ENCODE measurements around the gene DDX23. TPM values are rescaled to one million over a fixed set of nuclear protein-coding genes. Genes with fewer than 3 reads are reported as not detected.
A peak's percentile ranks its signal among the peaks of the same experiment; 100 is the strongest.

Gene DDX23
- total and polyA plus RNA-seq, 5 donors = 21.3 to 38.9 (median 34.8) TPM

- H3K27ac ChIP-seq (ENCODE audit: low read length) = no peak overlapping the region
- no peak overlapping the region for H3K4me3 ChIP-seq (ENCODE audit: low read length)
- 81% methylated on average over 2 of the region's 2 CpGs for WGBS
- no peaks in the 10 kb centered on the region for H3K9me3 ChIP-seq (ENCODE audit: control insufficient read depth, low read length)
- intact Hi-C loops (cut with DNase I) = no loop called here
- no peak for DNase-seq
- H3K27me3 ChIP-seq (ENCODE audit: control insufficient read depth, insufficient read depth) = no peaks in the 10 kb centered on the region
- H3K4me1 ChIP-seq (ENCODE audit: control insufficient read depth, insufficient read depth, low read length) = peaks cover 2% of the 10 kb centered on the region
- ATAC-seq = no peak
These were observed 29.3 kb downstream of the DDX23 start for GRCh38 chr12:48822711-48823110.

GRCh38 chr12:48822139-48822538, 29.8 kb downstream of the DDX23 start:
- no peak overlapping the region for H3K27ac ChIP-seq (ENCODE audit: low read length)
- DNase-seq (no peak), ATAC-seq (no peak)
- WGBS = 89% methylated on average over 5 of the region's 5 CpGs
- H3K27me3 ChIP-seq (ENCODE audit: control insufficient read depth, insufficient read depth) = no peaks in the 10 kb centered on the region
- H3K4me1 ChIP-seq (ENCODE audit: control insufficient read depth, insufficient read depth, low read length) = peaks cover 4% of the 10 kb centered on the region
- no peak overlapping the region for H3K4me3 ChIP-seq (ENCODE audit: low read length)
- intact Hi-C loops (cut with DNase I) = no loop called here
- no peaks in the 10 kb centered on the region for H3K9me3 ChIP-seq (ENCODE audit: control insufficient read depth, low read length)

GRCh38 chr12:48819986-48820725, 31.8 kb downstream of the DDX23 start:
- intact Hi-C loops (cut with DNase I) = no loop called here
- peak in 1 of 3 donors; percentile 60 for DNase-seq
- no peak for ATAC-seq
- no peak overlapping the region for H3K27ac ChIP-seq (ENCODE audit: low read length)
- no peaks in the 10 kb centered on the region for H3K9me3 ChIP-seq (ENCODE audit: control insufficient read depth, low read length)
- WGBS = 73% methylated on average over 5 of the region's 5 CpGs
- peaks cover 4% of the 10 kb centered on the region for H3K4me1 ChIP-seq (ENCODE audit: control insufficient read depth, insufficient read depth, low read length)
- H3K4me3 ChIP-seq (ENCODE audit: low read length) = no peak overlapping the region
- H3K27me3 ChIP-seq (ENCODE audit: control insufficient read depth, insufficient read depth) = no peaks in the 10 kb centered on the region

GRCh38 chr12:48818831-48819590, 33.0 kb downstream of the DDX23 start:
- no peak overlapping the region for H3K27ac ChIP-seq (ENCODE audit: low read length)
- no peaks in the 10 kb centered on the region for H3K9me3 ChIP-seq (ENCODE audit: control insufficient read depth, low read length)
- peaks cover 4% of the 10 kb centered on the region for H3K4me1 ChIP-seq (ENCODE audit: control insufficient read depth, insufficient read depth, low read length)
- DNase-seq (peak in 2 of 3 donors; percentile 64 to 65), ATAC-seq (no peak)
- H3K27me3 ChIP-seq (ENCODE audit: control insufficient read depth, insufficient read depth) = no peaks in the 10 kb centered on the region
- peak overlapping the region; percentile 78 for H3K4me3 ChIP-seq (ENCODE audit: low read length)
- 20% methylated on average over 37 of the region's 37 CpGs for WGBS
- intact Hi-C loops (cut with DNase I) = no loop called here

GRCh38 chr12:48817873-48818830, 33.8 kb downstream of the DDX23 start, which contains the start of gene CACNB3:
Gene CACNB3 (plus strand): TSS chr12:48818496. CDS start chr12:48818930, 434 bp downstream.
- Histone ChIP-seq H3K27ac (ENCODE audit: low read length) (no peak within 1 kb of the TSS), H3K4me1 (ENCODE audit: control insufficient read depth, insufficient read depth, low read length) (peaks cover 4% of the 10 kb centered on the region), H3K4me3 (ENCODE audit: low read length) (peak within 1 kb of the TSS; percentile 78), H3K27me3 (ENCODE audit: control insufficient read depth, insufficient read depth) (no peaks in the 10 kb centered on the region), H3K9me3 (ENCODE audit: control insufficient read depth, low read length) (no peaks in the 10 kb centered on the region)
- intact Hi-C loops (cut with DNase I) = no loop called here
- DNase-seq (peak; percentile 73 to 91 (median 89)), ATAC-seq (peak; percentile 25 to 35)
- WGBS = 1% methylated on average over 79 of the region's 79 CpGs

- no peak overlapping the region for H3K27ac ChIP-seq (ENCODE audit: low read length)
- WGBS = 90% methylated on average over 3 of the region's 3 CpGs
- DNase-seq (peak in 1 of 3 donors; percentile 47), ATAC-seq (no peak)
- H3K27me3 ChIP-seq (ENCODE audit: control insufficient read depth, insufficient read depth) = no peaks in the 10 kb centered on the region
- H3K4me3 ChIP-seq (ENCODE audit: low read length) = peak overlapping the region; percentile 58
- intact Hi-C loops (cut with DNase I) = no loop called here
- H3K4me1 ChIP-seq (ENCODE audit: control insufficient read depth, insufficient read depth, low read length) = peaks cover 4% of the 10 kb centered on the region
- H3K9me3 ChIP-seq (ENCODE audit: control insufficient read depth, low read length) = no peaks in the 10 kb centered on the region
These were observed 35.7 kb downstream of the DDX23 start for GRCh38 chr12:48816143-48816854.

DNA sequence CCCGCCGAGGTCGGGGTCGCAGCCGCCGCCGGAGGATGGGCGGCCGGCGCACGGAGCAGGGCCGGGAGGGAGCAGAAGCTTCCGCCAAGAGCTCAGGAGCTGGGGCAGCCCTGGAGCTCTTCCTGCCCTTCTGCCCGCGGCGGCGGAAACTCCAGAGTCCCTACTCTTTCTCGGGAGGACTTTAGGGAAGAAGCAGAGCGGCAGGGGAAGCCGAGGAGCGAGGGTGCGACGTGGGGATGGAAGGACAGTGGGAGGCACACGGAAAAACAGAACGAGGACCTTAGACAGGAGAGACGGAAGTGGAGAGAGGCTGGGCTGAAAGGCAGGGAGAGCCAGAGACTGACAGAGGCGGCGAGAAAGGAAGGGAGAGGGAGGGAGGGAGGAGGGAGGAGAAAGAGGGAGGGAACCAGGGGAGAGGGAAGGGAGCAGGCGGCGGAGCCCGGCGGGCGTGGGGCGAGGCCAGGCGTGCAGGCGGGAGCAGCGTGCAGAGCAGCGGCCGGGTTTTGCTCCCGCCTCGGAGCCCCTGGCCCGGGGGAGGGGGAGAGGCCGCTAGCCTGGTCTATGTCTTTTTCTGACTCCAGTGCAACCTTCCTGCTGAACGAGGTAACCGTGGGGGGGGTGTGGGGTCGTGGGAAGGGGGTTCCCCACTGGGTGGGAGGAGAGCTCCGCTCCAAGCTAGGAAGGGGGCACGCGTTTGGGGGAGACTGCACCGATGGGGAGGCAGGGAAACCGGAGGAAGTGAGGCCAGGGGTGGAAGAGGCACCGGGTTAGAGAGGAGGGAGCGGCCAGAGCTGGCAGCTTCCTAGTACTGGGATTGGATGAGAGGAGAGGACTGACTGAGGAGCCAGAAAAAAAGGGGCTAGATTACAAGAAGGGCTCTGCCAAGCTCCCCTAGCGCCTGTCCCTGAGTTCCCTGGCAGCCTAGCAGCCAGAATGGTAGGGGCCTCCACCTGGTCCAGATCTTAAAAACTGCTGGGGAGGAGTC, 36.5 kb downstream of the DDX23 start:
- peak; percentile 81 to 87 for ATAC-seq
- under 1% methylated on average over 54 of the region's 54 CpGs for WGBS
- Histone ChIP-seq H3K4me3 (ENCODE audit: low read length) (peak overlapping the region; percentile 58), H3K9me3 (ENCODE audit: control insufficient read depth, low read length) (no peaks in the 10 kb centered on the region), H3K4me1 (ENCODE audit: control insufficient read depth, insufficient read depth, low read length) (peaks cover 6% of the 10 kb centered on the region), H3K27me3 (ENCODE audit: control insufficient read depth, insufficient read depth) (no peaks in the 10 kb centered on the region), H3K27ac (ENCODE audit: low read length) (peak overlapping the region; percentile 80)
- intact Hi-C loops (cut with DNase I) = no loop called here
- DNase-seq = peak; percentile 82 to 92 (median 90)

- H3K27ac ChIP-seq (ENCODE audit: low read length) = peak overlapping the region; percentile 80
- DNase-seq (peak; percentile 84 to 96 (median 95)), ATAC-seq (peak; percentile 87)
- no peaks in the 10 kb centered on the region for H3K9me3 ChIP-seq (ENCODE audit: control insufficient read depth, low read length)
- H3K4me1 ChIP-seq (ENCODE audit: control insufficient read depth, insufficient read depth, low read length) = peaks cover 6% of the 10 kb centered on the region
- no peaks in the 10 kb centered on the region for H3K27me3 ChIP-seq (ENCODE audit: control insufficient read depth, insufficient read depth)
- WGBS = 1% methylated on average over 70 of the region's 70 CpGs
- peak overlapping the region; percentile 58 for H3K4me3 ChIP-seq (ENCODE audit: low read length)
- intact Hi-C loops (cut with DNase I) = no loop called here
These were observed 37.5 kb downstream of the DDX23 start for GRCh38 chr12:48814262-48815125.

All from right cardiac atrium (tissue), 5 donors.